Measurements from ENCODE around the gene CDK16. TPM values are rescaled to one million over a fixed set of nuclear protein-coding genes. Genes with fewer than 3 reads are reported as not detected.

CDK16 gene
- total RNA-seq, 1 experiment from 2014 or later: 54.4 TPM

GRCh38 chrX:47227334-47227583 lies 8.8 kb downstream of the CDK16 start:
- no peak for DNase-seq (ENCODE audit: low read depth)

DNA sequence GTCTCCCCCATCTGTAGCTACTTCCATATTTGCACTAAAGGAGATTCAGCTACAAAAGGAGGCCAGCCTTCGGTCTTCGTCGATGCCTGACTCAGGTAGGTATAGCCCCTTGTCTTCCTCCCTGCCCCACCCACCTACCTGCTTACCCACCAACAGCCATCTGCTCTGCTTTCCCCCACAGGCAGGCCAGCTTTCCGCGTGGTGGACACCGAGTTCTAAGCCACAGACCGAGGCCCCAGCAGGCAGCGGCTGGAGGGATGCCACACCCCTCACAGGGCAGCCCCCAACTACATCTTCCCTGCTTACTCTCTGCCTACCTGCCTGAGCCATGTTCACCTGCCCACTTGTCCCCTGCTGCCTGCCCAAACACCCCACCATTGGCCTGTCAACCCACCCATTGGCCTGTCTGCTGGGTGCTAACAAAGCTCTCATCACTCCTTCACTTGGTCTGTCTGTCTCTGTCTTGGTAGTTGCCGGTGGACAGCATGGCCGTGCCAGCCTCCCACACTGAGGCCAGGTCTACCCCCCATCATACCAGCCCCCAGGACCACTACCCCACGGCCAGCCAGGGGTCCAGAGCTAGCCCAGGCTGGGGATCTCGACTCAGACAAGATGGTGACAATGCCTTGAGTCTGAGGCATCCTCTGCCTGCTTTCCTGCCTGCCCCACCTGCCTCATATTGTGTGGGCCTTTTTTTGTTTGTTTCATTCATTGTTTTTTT lies 10.2 kb downstream of the CDK16 start:
- no peak for DNase-seq (ENCODE audit: low read depth)

- no peak for DNase-seq (ENCODE audit: low read depth)
Measured at GRCh38 chrX:47229427-47229826, 10.9 kb downstream of the CDK16 start.

DNA sequence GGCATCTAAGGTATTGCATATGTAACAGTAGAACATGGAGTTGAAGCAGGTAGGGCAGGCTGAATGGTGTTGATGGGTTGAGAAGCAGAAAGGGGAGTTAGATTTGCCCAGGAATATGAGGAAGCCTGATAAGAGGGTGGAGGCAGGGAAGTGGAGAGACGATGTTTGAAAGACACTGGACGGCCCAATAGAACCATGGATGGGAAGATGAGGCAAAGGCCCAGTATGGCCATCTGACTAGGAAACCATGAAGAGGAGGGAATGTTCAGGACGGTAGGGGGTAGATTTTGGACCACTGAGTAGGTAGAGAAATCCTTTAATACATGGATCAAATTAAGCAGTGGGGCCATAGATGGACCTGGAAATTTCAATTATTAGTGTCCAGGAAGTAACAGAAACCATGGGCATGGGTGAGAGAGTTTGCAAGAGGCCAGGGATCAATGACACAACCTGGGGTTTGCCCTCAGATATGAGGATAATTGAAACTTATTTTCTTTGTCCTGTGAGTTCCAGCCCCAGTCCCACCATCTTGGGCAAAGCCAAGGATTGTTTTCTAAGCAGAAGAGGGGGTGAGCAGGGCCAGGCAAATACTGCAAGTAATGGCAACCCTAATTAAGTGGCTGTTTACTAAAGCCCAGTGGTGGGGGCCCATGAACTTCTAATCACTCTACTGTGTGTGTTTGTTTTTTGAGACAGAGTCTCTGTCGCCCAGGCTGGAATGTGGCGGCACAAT lies 11.8 kb downstream of the CDK16 start:
- DNase-seq (ENCODE audit: low read depth): no peak

- no peak for DNase-seq (ENCODE audit: low read depth)
Measured at GRCh38 chrX:47231167-47231566, 12.7 kb downstream of the CDK16 start.

DNA sequence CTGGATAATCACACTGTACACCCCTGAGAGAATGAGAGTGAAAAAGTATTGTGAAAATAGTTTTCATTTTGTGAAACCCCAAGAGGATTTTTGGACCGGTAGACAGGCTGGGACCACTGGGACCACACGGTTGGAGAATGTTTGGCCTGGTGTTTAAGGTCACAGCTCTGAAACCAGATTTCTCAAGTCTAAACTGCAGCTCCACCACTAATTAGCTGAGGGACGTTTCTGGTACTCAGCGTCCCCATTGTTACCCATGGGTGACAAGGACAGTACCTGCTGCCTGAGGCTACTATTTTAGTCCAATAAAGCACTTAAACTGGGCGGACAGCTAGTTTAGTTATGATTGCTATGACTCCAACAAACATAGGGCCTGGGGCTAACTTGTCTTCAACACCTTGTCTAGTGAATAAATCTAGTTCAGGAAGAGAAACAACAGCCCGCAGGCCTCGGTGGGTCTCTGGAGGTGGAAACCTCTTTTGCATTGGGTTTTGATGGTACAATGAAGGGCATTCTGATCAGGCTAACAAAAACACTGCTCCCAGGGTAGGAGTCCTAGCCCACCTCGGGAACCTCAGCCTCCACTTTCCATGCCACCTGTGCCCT lies 13.8 kb downstream of the CDK16 start:
- no peak for DNase-seq (ENCODE audit: low read depth)

GRCh38 chrX:47232803-47233332 lies 14.4 kb downstream of the CDK16 start, which contains the start of gene USP11:
USP11 (plus strand) TSS chrX:47233009; CDS start chrX:47233044, 35 bp downstream.
- peak; percentile 59 for DNase-seq (ENCODE audit: low read depth)

- peak; percentile 91 for DNase-seq (ENCODE audit: low read depth)
Measured at GRCh38 chrX:47233333-47234113, 15.0 kb downstream of the CDK16 start.

GRCh38 chrX:47234583-47234982 lies 16.1 kb downstream of the CDK16 start:
- no peak for DNase-seq (ENCODE audit: low read depth)

GRCh38 chrX:47235691-47236103 lies 17.2 kb downstream of the CDK16 start:
- DNase-seq (ENCODE audit: low read depth): no peak

- DNase-seq (ENCODE audit: low read depth): no peak
Measured at GRCh38 chrX:47239199-47239598, 20.7 kb downstream of the CDK16 start.

DNA sequence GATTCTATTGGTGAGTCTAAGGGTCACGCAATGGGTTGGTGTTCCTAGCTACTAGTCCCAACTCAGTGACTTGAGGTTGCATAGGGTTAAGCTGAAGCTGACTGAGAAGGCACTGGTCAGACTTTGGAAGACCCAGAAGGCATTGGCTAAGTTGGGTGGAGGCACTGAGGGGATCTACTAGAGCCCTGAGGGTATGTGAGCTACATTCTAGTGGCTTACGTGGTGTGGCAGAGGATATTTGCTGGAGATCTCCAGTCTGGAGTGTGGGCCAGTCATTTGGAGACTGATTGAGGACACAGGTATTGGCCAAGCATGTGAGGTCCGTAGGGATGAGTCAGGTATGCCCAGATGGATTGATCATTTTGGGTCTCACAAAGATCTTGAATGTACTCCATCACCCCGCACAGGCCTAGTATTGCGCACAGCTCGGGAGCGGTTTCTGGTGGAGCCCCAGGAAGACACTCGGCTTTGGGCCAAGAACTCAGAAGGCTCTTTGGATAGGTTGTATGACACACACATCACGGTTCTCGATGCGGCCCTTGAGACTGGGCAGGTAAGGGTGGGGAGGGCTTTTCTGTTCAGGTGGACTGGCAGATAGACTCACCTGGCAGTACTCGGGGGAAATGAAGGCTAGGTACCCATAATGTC lies 21.5 kb downstream of the CDK16 start:
- no peak for DNase-seq (ENCODE audit: low read depth)

DNA sequence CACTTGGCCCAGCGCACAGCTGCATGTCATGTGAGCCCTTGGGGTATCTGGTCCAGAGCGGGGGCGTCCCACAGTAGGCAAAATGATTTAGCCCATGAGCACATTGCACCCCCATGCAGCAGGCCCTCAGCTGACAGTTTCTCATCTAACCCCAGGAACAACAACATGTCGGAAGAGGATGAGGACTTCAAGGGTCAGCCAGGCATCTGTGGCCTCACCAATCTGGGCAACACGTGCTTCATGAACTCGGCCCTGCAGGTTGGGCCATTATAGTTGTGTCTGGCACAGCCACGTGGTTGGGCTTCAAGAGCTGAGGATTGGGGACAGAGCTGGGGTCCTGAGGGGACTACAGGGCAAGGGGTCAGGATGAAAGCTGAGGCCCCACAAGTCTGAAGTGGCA lies 22.1 kb downstream of the CDK16 start:
- no peak for DNase-seq (ENCODE audit: low read depth)

GRCh38 chrX:47241201-47242011 lies 22.9 kb downstream of the CDK16 start:
- DNase-seq (ENCODE audit: low read depth): no peak

DNA sequence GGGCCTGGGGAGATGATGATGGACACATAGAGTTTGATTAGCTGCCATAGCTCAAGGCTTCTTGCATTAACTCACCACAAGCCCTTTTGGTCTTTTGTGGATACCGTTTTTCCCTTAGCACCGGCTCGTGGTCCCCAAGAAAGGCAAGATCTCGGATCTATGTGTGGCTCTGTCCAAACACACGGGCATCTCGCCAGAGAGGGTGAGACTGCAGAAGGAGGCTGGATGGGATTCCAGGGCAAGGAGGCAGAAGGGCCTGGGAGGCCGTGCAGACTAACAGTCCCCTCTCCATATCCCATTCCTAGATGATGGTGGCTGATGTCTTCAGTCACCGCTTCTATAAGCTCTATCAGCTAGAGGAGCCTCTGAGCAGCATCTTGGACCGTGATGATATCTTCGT lies 23.8 kb downstream of the CDK16 start:
- DNase-seq (ENCODE audit: low read depth): no peak

GRCh38 chrX:47243351-47243750 lies 24.9 kb downstream of the CDK16 start:
- DNase-seq (ENCODE audit: low read depth): no peak

DNA sequence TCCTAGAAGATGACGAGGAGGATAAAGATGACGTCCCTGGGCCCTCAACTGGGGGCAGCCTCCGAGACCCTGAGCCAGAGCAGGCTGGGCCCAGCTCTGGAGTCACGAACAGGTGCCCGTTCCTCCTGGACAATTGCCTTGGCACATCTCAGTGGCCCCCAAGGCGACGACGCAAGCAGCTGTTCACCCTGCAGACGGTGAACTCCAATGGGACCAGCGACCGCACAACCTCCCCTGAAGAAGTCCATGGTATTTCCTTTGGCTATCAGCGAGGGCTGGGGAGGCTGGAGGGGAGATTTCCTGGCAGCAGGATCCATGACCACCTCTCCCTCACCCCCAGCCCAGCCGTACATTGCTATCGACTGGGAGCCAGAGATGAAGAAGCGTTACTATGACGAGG lies 26.2 kb downstream of the CDK16 start:
- no peak for DNase-seq (ENCODE audit: low read depth)

GRCh38 chrX:47245156-47245555 lies 26.7 kb downstream of the CDK16 start:
- DNase-seq (ENCODE audit: low read depth): no peak

DNA sequence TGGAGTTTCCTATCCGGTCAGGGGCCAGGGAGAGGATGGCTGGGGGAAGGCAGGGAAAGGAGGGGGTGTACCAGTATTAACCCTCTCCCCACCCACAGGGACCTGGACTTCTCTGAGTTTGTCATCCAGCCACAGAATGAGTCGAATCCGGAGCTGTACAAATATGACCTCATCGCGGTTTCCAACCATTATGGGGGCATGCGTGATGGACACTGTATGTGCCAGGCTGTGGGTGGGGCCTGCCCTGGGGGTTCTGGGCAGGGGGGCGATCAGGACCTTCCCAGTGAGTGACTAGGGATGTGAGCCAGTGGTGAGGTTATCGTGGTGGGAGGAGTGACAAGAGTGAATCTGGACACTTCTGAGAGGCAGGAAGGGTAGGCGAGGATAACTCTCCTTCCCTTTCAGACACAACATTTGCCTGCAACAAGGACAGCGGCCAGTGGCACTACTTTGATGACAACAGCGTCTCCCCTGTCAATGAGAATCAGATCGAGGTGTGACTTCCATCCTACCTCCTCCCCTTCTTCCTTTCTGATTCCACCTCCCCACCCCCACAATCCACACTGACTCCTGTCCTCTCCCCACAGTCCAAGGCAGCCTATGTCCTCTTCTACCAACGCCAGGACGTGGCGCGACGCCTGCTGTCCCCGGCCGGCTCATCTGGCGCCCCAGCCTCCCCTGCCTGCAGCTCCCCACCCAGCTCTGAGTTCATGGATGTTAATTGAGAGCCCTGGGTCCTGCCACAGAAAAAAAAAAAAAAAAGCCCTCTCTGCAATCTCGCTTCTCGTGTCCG lies 28.9 kb downstream of the CDK16 start:
- peak; percentile 87 for DNase-seq (ENCODE audit: low read depth)

DNA sequence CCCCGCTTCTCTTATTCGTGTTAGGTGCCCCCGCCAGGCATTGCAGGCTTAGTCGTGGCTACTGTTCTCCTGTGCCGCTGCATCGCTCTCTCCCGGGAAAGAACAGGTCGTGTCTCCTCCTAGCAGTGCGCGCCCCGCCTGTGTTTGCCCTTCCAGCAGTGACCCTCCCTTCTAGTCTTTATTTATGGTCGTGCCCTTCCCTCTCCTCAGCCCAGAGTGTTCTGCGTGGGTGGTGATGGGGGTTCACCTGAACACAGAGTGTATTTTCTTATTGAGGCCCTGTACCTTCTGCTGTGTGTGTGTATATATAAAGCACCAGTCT lies 29.5 kb downstream of the CDK16 start:
- DNase-seq (ENCODE audit: low read depth): no peak

Data from Daoy (cell line).